ENCODE measurements around the gene PRRX2. TPM values are rescaled to one million over a fixed set of nuclear protein-coding genes. Genes with fewer than 3 reads are reported as not detected.
A peak's percentile ranks its signal among the peaks of the same experiment; 100 is the strongest.
"Not testable (repeated sequence)": the region's sequence is repeated elsewhere in the genome, so short reads cannot be mapped to it uniquely, and the experiment has no call there.

The PRRX2 gene
- total and polyA plus RNA-seq, 12 donors = 0.21 to 3.0 (median 0.45) TPM

DNA sequence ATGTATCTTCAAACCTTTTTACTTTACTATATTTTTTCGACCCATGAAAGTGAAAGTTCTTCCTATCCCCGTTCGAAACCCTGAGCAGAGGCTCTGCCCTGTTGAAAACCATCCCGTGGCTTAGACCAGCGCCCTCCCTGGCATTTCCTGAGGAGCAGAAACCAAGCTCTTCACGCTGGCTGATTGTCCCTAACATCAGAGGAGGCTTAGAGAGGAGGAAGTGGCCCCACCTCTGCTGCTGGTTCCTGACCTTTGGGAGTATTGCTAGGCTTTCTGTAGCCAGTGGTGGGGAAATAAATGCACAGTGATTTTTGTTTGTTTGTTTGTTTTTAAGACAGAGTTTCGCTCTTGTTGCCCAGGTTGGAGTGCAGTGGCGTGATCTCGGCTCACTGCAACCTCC, 91.6 kb downstream of the PRRX2 start:
- no peaks in the 10 kb centered on the region for H3K9me3 ChIP-seq
- H3K4me1 ChIP-seq = peaks cover 2 to 46% (median 30%) of the 10 kb centered on the region in 9 donors
- TF ChIP-seq, protein P1, sequence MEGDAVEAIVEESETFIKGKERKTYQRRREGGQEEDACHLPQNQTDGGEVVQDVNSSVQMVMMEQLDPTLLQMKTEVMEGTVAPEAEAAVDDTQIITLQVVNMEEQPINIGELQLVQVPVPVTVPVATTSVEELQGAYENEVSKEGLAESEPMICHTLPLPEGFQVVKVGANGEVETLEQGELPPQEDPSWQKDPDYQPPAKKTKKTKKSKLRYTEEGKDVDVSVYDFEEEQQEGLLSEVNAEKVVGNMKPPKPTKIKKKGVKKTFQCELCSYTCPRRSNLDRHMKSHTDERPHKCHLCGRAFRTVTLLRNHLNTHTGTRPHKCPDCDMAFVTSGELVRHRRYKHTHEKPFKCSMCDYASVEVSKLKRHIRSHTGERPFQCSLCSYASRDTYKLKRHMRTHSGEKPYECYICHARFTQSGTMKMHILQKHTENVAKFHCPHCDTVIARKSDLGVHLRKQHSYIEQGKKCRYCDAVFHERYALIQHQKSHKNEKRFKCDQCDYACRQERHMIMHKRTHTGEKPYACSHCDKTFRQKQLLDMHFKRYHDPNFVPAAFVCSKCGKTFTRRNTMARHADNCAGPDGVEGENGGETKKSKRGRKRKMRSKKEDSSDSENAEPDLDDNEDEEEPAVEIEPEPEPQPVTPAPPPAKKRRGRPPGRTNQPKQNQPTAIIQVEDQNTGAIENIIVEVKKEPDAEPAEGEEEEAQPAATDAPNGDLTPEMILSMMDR (IDR thresholded peaks at IDR 0.05) = no peak
- peak overlapping the region in 1 of 10 donors; percentile 36 for H3K27ac ChIP-seq
- 62 to 75% methylated on average over 9 of the region's 9 CpGs for WGBS, 2 donors
- H3K4me3 ChIP-seq = no peak overlapping the region
- no peaks in the 10 kb centered on the region for H3K36me3 ChIP-seq
- no peak for DNase-seq
- intact Hi-C loops (cut with DNase I) = no loop called here
- peaks cover 0 to 9% (median under 1%) of the 10 kb centered on the region in 7 donors for H3K27me3 ChIP-seq
- peak in 1 of 8 donors; percentile 21 for ATAC-seq

GRCh38 chr9:129759319-129759718, 93.9 kb downstream of the PRRX2 start:
- peak in 1 of 2 donors; percentile 38 for DNase-seq
- peaks cover 0 to 4% (median 0%) of the 10 kb centered on the region in 7 donors for H3K27me3 ChIP-seq
- H3K9me3 ChIP-seq = no peaks in the 10 kb centered on the region
- H3K27ac ChIP-seq = peak overlapping the region in 6 of 10 donors; percentile 15 to 40 (median 21)
- no peak overlapping the region for H3K4me3 ChIP-seq
- no peaks in the 10 kb centered on the region for H3K36me3 ChIP-seq
- intact Hi-C loops (cut with DNase I) = no loop called here
- peaks cover 0 to 47% (median 18%) of the 10 kb centered on the region in 9 donors for H3K4me1 ChIP-seq
- TF ChIP-seq, protein P1 (IDR thresholded peaks at IDR 0.05) = no peak
- peak in 1 of 8 donors; percentile 23 for ATAC-seq
- 56 to 71% methylated on average over 4 of the region's 4 CpGs for WGBS, 2 donors

- Histone ChIP-seq H3K9me3 (no peaks in the 10 kb centered on the region), H3K4me1 (peaks cover 0 to 47% (median 18%) of the 10 kb centered on the region in 9 donors), H3K27me3 (peaks cover 0 to 3% (median 0%) of the 10 kb centered on the region in 7 donors), H3K36me3 (no peaks in the 10 kb centered on the region), H3K4me3 (no peak overlapping the region), H3K27ac (peak overlapping the region in 5 of 10 donors; percentile 13 to 40 (median 17))
- 57 to 58% methylated on average over 13 of the region's 13 CpGs for WGBS, 2 donors
- ATAC-seq (peak in 2 of 8 donors; percentile 2 to 41), DNase-seq (no peak)
- intact Hi-C loops (cut with DNase I) = no loop called here
- TF ChIP-seq, protein P1 (IDR thresholded peaks at IDR 0.05) = no peak
Measured at GRCh38 chr9:129759804-129760502, 94.5 kb downstream of the PRRX2 start.

- H3K27me3 ChIP-seq; DNase-seq; ATAC-seq; H3K9me3 ChIP-seq; H3K4me3 ChIP-seq; intact Hi-C loops (cut with DNase I); H3K36me3 ChIP-seq: not testable (repeated sequence)
- peak overlapping the region in 3 of 10 donors; percentile 58 to 79 (median 70) for H3K27ac ChIP-seq
- peaks cover 0 to 47% (median 18%) of the 10 kb centered on the region in 9 donors for H3K4me1 ChIP-seq
- WGBS, 2 donors = 90% methylated on average over 7 of the region's 7 CpGs
Measured at GRCh38 chr9:129760784-129761183, 95.3 kb downstream of the PRRX2 start.
